PC-9 (cell line): ENCODE results near the gene TMEM139. TPM values are rescaled to one million over a fixed set of nuclear protein-coding genes. Genes with fewer than 3 reads are reported as not detected.

ENCODE experiments used
- BruUV-seq: library from RNA; stranded (reverse); fragments of 400-500 nt; replicated peaks from 2 replicates; lab custom pipeline; 2021; lab: Mats Ljungman, UMichigan
- CTCF ChIA-PET: fragments of 300-600 bp; sonication (Branson Sonifier 250); formaldehyde crosslinking; loops from one replicate; lab custom pipeline; 2022; ENCODE audit warnings: antibody characterized with exemption; lab: Charles Lee
- POLR2A ChIA-PET: fragments of 300-600 bp; sonication (Branson Sonifier 250); formaldehyde crosslinking; loops from one replicate; lab custom pipeline; 2022; ENCODE audit warnings: antibody characterized with exemption; ENCODE audit not compliant: unreplicated experiment; lab: Charles Lee
- DNase-seq, 2 experiments: peaks; one replicate each; pipeline versions ENCODE4 v3.0.0 to v3.0.0-alpha.2; 2015 to 2022; ENCODE audit warnings: mixed read lengths in 1 of 2
- H2AFZ ChIP-seq: fragments of 200-600 bp; sonication (generic); 2 replicates; pipeline ENCODE4 v1.8.1; 2017; ENCODE audit warnings: antibody characterized with exemption
- H3F3A ChIP-seq: fragments of 200-600 bp; sonication (generic); 2 replicates; pipeline ENCODE4 v1.8.1; 2017; ENCODE audit warnings: antibody characterized with exemption, mild to moderate bottlenecking, low read depth; ENCODE audit not compliant: insufficient read depth
- H3K27ac ChIP-seq: fragments of 200-600 bp; sonication (generic); 2 replicates; pipeline ENCODE4 v1.6.1; 2016; ENCODE audit warnings: mixed run types
- H3K27me3 ChIP-seq: fragments of 200-600 bp; sonication (generic); 2 replicates; pipeline ENCODE4 v1.6.1; 2016; ENCODE audit warnings: low read depth, mixed run types; ENCODE audit not compliant: insufficient read depth
- H3K36me3 ChIP-seq: fragments of 200-600 bp; sonication (generic); 2 replicates; pipeline ENCODE4 v1.6.1; 2016; ENCODE audit warnings: low read depth, mixed run types
- H3K4me1 ChIP-seq: fragments of 200-600 bp; sonication (generic); replicated peaks from 2 replicates; pipeline ENCODE4 v1.6.1; 2016; ENCODE audit warnings: mixed run types; ENCODE audit not compliant: insufficient read depth
- H3K4me2 ChIP-seq: fragments of 200-600 bp; sonication (generic); 2 replicates; pipeline ENCODE4 v1.6.1; 2017; ENCODE audit warnings: mixed run types
- H3K4me3 ChIP-seq: fragments of 200-600 bp; sonication (generic); 2 replicates; pipeline ENCODE4 v1.6.1; 2016; ENCODE audit warnings: mixed run types
- H3K79me2 ChIP-seq: fragments of 200-600 bp; sonication (generic); 2 replicates; pipeline ENCODE4 v1.6.1; 2017; ENCODE audit warnings: low read depth, mixed run types
- H3K9me2 ChIP-seq: fragments of 200-600 bp; sonication (generic); 2 replicates; pipeline ENCODE4 v1.8.1; 2017; ENCODE audit warnings: mild to moderate bottlenecking; ENCODE audit not compliant: insufficient read depth
- H3K9me3 ChIP-seq: fragments of 200-600 bp; sonication (generic); 2 replicates; pipeline ENCODE4 v1.8.1; 2016; ENCODE audit warnings: low read depth; ENCODE audit not compliant: insufficient read depth
- H4K20me1 ChIP-seq: fragments of 200-600 bp; sonication (generic); 2 replicates; pipeline ENCODE4 v1.8.1; 2017; ENCODE audit not compliant: insufficient read depth
- CTCF ChIP-seq: fragments of 200-600 bp; sonication (generic); conservative IDR thresholded peaks from 2 replicates; pipeline ENCODE4 v1.6.1; 2017; ENCODE audit warnings: mixed run types, antibody characterized with exemption, mild to moderate bottlenecking, moderate library complexity
- EZH2 ChIP-seq: fragments of 200-600 bp; sonication (generic); IDR thresholded peaks from 2 replicates; pipeline ENCODE4 v1.8.0; 2017; ENCODE audit warnings: antibody characterized with exemption, low read depth
- intact Hi-C: fragments of 100-400 bp; cut with micrococcal nuclease; formaldehyde crosslinking; loops from one replicate; pipeline ENCODE4 v1.10.0; 2022; ENCODE audit not compliant: unreplicated experiment
- total RNA-seq: library from RNA; stranded (reverse); gene quantifications from 2 replicates; pipeline ENCODE4 v1.2.3, GENCODE V29; 2021

The TMEM139 gene
- total RNA-seq, 1 experiment from 2014 or later, result 131 TPM

- Histone ChIP-seq H3K4me3 (no peak overlapping the region), H3K4me2 (no peak overlapping the region), H3K9me3 (no peaks in the 10 kb centered on the region), H2AFZ (no peak overlapping the region), H4K20me1 (no peaks in the 10 kb centered on the region), H3F3A (no peaks in the 10 kb centered on the region), H3K36me3 (no peaks in the 10 kb centered on the region), H3K4me1 (peaks cover 6% of the 10 kb centered on the region; the same call in 1 of the 2 replicates), H3K79me2 (no peaks in the 10 kb centered on the region), H3K27me3 (no peaks in the 10 kb centered on the region), H3K27ac (no peak overlapping the region), H3K9me2 (no peaks in the 10 kb centered on the region)
- CTCF ChIA-PET, result no interaction called here
- TF ChIP-seq CTCF (no peak), EZH2 (no peak)
- DNase-seq, result peak in 1 of 2 experiments; percentile 46
- no TSS peak for BruUV-seq
- intact Hi-C loops, result loop anchor here (2.0 kb wide), 1 partner anchor 88 kb away; the partner anchor contains the start of gene EPHA1
- POLR2A ChIA-PET, result no interaction called here
Measured at GRCh38 chr7:143320620-143321019, 35.9 kb downstream of the TMEM139 start.

- TF ChIP-seq EZH2 (no peak), CTCF (no peak)
- Histone ChIP-seq H3K79me2 (no peaks in the 10 kb centered on the region), H3K4me1 (peaks cover 6% of the 10 kb centered on the region; the same call in 1 of the 2 replicates), H3F3A (no peaks in the 10 kb centered on the region), H4K20me1 (no peaks in the 10 kb centered on the region), H2AFZ (no peak overlapping the region), H3K27me3 (no peaks in the 10 kb centered on the region), H3K36me3 (no peaks in the 10 kb centered on the region), H3K4me2 (no peak overlapping the region), H3K9me2 (no peaks in the 10 kb centered on the region), H3K9me3 (no peaks in the 10 kb centered on the region), H3K27ac (no peak overlapping the region), H3K4me3 (no peak overlapping the region)
- ChIA-PET CTCF (interaction anchor here (0.7 kb wide), 1 partner anchor 39 kb away, joined by 3 read pairs; no protein-coding TSS in a partner anchor), POLR2A (no interaction called here)
- no peak for DNase-seq
- no TSS peak for BruUV-seq
- intact Hi-C loops, result loop anchor here (2.0 kb wide), 1 partner anchor 88 kb away; the partner anchor contains the start of gene EPHA1
Measured at GRCh38 chr7:143321242-143321641, 36.5 kb downstream of the TMEM139 start.

GRCh38 chr7:143321734-143322133, 37.0 kb downstream of the TMEM139 start:
- TF ChIP-seq CTCF (no peak; the same call in 1 of the 2 replicates), EZH2 (no peak)
- CTCF ChIA-PET, result interaction anchor here (0.7 kb wide), 1 partner anchor 38 kb away, joined by 3 read pairs; no protein-coding TSS in a partner anchor
- Histone ChIP-seq H3K9me3 (no peaks in the 10 kb centered on the region), H3K4me1 (peaks cover 6% of the 10 kb centered on the region; the same call in 1 of the 2 replicates), H4K20me1 (no peaks in the 10 kb centered on the region), H3K4me2 (no peak overlapping the region), H3K4me3 (no peak overlapping the region), H3K36me3 (no peaks in the 10 kb centered on the region), H3K27me3 (no peaks in the 10 kb centered on the region), H2AFZ (no peak overlapping the region), H3K27ac (no peak overlapping the region), H3K9me2 (no peaks in the 10 kb centered on the region), H3K79me2 (no peaks in the 10 kb centered on the region), H3F3A (no peaks in the 10 kb centered on the region)
- BruUV-seq, result no TSS peak
- POLR2A ChIA-PET, result no interaction called here
- peak in 1 of 2 experiments; percentile 37 for DNase-seq
- intact Hi-C loops, result loop anchor here (2.0 kb wide), 1 partner anchor 87 kb away; the partner anchor contains the start of gene EPHA1
